ENCODE results near the gene UBE2I.

DNA sequence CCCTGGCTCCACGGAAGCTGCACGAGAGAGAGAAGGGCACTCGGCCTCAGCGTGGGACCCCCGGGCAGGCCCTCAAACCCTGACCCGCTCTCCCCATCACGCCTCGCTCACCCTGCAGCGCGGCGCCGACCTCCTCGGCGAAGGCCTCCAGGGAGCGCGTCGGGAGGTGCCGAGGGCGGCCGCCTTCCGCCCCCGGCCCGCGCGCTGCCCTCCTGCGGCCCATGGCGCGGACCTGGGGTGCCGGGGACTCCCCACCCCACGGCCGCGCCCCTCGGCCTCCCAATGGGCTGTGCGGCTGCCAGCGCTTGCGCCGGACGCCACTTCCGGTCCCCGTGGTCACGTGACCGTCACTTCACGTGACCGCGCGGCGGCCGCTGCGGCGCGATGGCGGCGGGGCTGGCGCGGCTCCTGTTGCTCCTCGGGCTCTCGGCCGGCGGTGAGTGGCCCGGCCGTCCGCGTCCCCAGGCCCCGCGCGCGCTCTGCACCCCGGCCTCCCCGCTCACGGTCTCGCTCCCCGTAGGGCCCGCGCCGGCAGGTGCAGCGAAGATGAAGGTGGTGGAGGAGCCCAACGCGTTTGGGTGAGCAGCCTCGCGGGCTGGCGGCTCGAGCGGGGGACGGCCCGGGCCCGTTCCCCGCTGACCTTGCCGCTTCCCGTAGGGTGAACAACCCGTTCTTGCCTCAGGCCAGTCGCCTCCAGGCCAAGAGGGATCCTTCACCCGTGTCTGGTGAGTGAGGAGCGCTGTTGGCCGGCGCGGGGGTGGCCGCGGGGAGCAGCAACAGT is 42.3 kb downstream of the UBE2I start, which contains the start of the genes GNPTG and TSR3:
- no peak for TF ChIP-seq EZH2 (IDR thresholded peaks at IDR 0.05; ENCODE audit: borderline replicate concordance, low read length)
- TF ChIP-seq, protein P1, sequence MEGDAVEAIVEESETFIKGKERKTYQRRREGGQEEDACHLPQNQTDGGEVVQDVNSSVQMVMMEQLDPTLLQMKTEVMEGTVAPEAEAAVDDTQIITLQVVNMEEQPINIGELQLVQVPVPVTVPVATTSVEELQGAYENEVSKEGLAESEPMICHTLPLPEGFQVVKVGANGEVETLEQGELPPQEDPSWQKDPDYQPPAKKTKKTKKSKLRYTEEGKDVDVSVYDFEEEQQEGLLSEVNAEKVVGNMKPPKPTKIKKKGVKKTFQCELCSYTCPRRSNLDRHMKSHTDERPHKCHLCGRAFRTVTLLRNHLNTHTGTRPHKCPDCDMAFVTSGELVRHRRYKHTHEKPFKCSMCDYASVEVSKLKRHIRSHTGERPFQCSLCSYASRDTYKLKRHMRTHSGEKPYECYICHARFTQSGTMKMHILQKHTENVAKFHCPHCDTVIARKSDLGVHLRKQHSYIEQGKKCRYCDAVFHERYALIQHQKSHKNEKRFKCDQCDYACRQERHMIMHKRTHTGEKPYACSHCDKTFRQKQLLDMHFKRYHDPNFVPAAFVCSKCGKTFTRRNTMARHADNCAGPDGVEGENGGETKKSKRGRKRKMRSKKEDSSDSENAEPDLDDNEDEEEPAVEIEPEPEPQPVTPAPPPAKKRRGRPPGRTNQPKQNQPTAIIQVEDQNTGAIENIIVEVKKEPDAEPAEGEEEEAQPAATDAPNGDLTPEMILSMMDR (IDR thresholded peaks at IDR 0.05; ENCODE audit: low read length): no peak

All from OCI-LY1 (cell line).